Activated CD4-positive, alpha-beta T cell treated with anti-CD3 and anti-CD28 coated beads, Interleukin-2, amount 10 ng/mL, durations not matched to agents 7 days and 5 days (primary cell): ENCODE measurements around the gene NRN1L. TPM values are rescaled to one million over a fixed set of nuclear protein-coding genes. Genes with fewer than 3 reads are reported as not detected.

Source experiments
- CTCF ChIA-PET: fragments of 350-600 bp; sonication (Branson Sonifier 250); formaldehyde crosslinking; loops from one replicate; lab custom pipeline; 2021; ENCODE audit warnings: antibody characterized with exemption; lab: Charles Lee
- POLR2A ChIA-PET: fragments of 350-600 bp; sonication (Branson Sonifier 250); formaldehyde crosslinking; loops from one replicate; lab custom pipeline; 2021; ENCODE audit warnings: antibody characterized with exemption; lab: Charles Lee
- DNase-seq: peaks from one replicate; pipeline ENCODE4 v3.0.0-alpha.2; 2020
- H3K27ac Mint-ChIP-seq: one replicate; pipeline ENCODE4 v1.8.0; 2021; ENCODE audit warnings: mild to moderate bottlenecking, moderate library complexity, mixed read lengths
- H3K27me3 Mint-ChIP-seq: one replicate; pipeline ENCODE4 v1.8.0; 2021; ENCODE audit warnings: mixed read lengths
- H3K36me3 Mint-ChIP-seq: one replicate; pipeline ENCODE4 v1.8.0; 2021; ENCODE audit warnings: low read depth, mixed read lengths
- H3K4me1 Mint-ChIP-seq: one replicate; pipeline ENCODE4 v1.8.0; 2021; ENCODE audit warnings: mixed read lengths
- H3K4me3 Mint-ChIP-seq: one replicate; pipeline ENCODE4 v1.8.0; 2021; ENCODE audit warnings: mild to moderate bottlenecking, moderate library complexity, mixed read lengths
- H3K9me3 Mint-ChIP-seq: one replicate; pipeline ENCODE4 v1.8.0; 2021; ENCODE audit warnings: mixed read lengths
- total RNA-seq, 2 experiments: library from RNA; stranded (reverse); gene quantifications; one replicate each; pipeline ENCODE4 v1.2.3, GENCODE V29; 2021

Gene NRN1L
- total RNA-seq, 2 experiments from 2014 or later, result 1.5 to 2.5 TPM

DNA sequence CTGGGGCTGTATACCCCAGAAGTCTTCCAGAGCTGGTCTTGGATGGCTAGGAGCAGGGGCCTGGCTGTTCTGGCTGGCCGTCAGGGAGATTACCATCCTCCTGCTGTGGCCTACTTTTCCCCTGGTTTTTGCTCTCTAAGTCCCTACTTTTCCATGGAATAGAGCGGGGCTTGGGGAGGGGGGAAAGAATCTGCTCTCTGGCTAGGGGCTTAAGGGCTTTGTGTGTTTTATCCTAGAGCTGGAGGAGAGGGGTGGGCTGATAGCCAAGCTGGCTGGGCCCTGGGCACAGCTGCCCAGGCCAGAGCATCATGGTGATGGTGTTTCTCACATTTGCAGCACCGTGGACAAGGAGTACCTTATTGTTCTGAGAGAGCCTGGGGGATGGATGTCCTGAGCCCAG lies 3.6 kb downstream of the NRN1L start:
- Mint-ChIP-seq H3K27ac (no peak overlapping the region), H3K4me3 (no peak overlapping the region), H3K36me3 (peaks cover 14% of the 10 kb centered on the region), H3K4me1 (peaks cover 8% of the 10 kb centered on the region), H3K27me3 (no peaks in the 10 kb centered on the region), H3K9me3 (no peaks in the 10 kb centered on the region)
- DNase-seq, result no peak
- CTCF ChIA-PET, result interaction anchor here (1.3 to 2.2 kb wide), 2 partner anchors 9 to 367 kb away, joined by 3 to 4 read pairs; no protein-coding TSS in a partner anchor
- POLR2A ChIA-PET, result no interaction called here

DNA sequence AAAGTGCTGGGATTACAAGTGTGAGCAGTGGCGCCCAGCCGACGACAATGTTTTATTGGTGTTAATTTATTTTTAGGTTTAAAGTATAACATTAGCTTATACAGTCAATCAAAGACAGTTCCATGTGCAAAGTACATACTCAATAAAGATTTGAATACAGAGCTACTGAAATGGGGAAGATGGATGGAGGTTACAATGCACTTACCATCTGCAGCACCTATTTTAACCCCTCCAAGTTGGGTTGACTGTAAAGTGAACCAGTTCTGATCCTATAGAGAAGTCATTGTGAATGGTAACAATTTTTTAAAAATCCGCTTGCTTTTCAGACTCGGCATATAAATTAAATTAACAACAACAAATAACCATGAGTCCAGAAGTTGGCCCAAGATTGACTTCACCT lies 7.7 kb downstream of the NRN1L start:
- peak overlapping the region; percentile 87 for H3K27ac Mint-ChIP-seq
- POLR2A ChIA-PET, result interaction anchor here (1.7 kb wide), 1 partner anchor 43 kb away, joined by 6 read pairs; no protein-coding TSS in a partner anchor
- H3K4me3 Mint-ChIP-seq, result peak overlapping the region; percentile 92
- peaks cover 29% of the 10 kb centered on the region for H3K4me1 Mint-ChIP-seq
- CTCF ChIA-PET, result interaction anchor here (0.7 to 3.8 kb wide), 6 partner anchors 9 to 547 kb away, joined by 3 to 24 read pairs (median 6); partner anchors contain the start of genes NRN1L, RANBP10 and TSNAXIP1
- H3K27me3 Mint-ChIP-seq, result no peaks in the 10 kb centered on the region
- DNase-seq, result no peak
- H3K9me3 Mint-ChIP-seq, result no peaks in the 10 kb centered on the region
- no peaks in the 10 kb centered on the region for H3K36me3 Mint-ChIP-seq

DNA sequence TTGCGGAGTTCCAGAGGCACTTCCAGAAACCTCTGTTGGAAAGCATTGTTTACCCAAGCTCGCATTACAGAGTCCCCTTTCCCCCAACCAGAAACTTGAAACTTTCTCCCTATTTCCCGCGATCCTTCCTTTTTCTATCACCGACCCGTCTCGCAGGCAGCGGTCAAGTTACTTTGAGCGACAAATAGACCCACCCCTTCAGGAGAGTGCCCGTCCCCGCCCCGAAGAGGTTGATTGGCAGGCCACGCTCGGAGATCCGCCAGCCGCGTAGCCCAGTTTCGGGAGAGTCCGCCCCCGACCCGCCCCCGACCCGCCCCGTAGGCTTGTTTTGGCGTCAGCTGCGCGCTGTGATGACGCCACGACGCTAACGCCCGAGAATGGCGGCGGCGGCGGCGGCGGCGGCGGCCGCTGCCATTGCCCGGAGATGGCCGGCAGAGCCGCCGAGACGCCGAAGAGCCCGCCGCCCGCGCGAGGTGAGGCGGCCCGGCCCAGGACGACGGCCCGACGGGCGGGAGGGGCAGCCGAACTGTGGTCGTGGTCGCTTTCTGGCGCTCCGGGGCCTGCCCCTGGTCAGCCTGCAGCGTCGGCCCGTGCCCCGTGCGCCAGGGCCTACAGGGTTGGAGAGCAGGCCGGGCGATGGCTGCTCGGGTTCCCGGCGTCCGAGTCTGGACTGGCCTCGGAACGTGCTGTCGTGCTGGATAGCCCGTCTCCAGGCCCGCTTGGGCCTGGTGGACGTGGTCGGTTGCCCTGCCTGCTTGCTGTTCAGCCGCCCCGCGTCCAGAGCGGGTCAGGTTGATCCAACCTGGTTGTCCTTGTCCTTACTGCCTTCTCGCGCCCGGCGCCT lies 8.4 kb downstream of the NRN1L start, which contains the start of gene PSKH1:
Gene PSKH1, plus strand, starts transcription at position 356 of the 844 bp plus-strand sequence. CDS start 15,496 bp downstream, outside the sequence.
- no peaks in the 10 kb centered on the region for H3K9me3 Mint-ChIP-seq
- peaks cover 29% of the 10 kb centered on the region for H3K4me1 Mint-ChIP-seq
- ChIA-PET CTCF (interaction anchor here (0.9 to 3.8 kb wide), 5 partner anchors 10 to 87 kb away, joined by 3 to 24 read pairs (median 10); partner anchors contain the start of genes NRN1L, RANBP10 and TSNAXIP1), POLR2A (interaction anchor here (0.6 to 1.7 kb wide), 3 partner anchors 42 to 184 kb away, joined by 3 to 6 read pairs (median 3); no protein-coding TSS in a partner anchor)
- DNase-seq, result peak; percentile 95
- no peaks in the 10 kb centered on the region for H3K27me3 Mint-ChIP-seq
- peak within 1 kb of the TSS; percentile 99 for H3K27ac Mint-ChIP-seq
- H3K4me3 Mint-ChIP-seq, result peak within 1 kb of the TSS; percentile 92
- no peaks in the 10 kb centered on the region for H3K36me3 Mint-ChIP-seq

DNA sequence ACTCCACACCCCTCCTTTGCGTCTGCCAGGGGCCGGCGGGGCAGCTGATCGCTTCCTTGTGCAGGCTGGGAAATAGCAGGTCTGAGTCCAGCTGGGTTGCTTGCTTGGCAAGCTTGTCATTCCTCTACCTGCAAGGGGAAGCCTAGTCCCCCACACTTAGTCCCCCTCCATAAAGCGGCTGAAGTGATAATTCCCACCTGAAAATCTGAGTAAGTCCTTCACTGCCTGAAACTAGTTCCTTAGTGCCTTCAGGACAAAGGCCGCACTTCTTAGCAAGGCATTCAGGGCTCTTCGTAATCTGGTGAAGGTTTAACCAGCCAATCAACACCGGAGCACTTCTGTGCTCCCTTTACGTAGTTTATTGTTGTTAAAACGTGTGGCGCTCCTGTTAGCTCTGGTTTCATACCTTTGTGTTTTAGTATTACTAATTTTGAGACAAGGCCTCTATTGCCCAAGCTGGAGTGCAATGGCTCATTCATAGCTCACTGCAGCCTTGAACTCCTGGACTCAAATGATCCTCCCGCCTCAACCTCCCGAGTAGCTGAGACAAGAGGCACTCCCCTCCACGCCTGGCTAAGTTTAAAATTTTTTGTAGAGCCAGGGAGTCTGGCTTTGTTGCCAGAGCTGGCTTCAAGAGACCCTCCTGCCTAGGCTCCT lies 9.2 kb downstream of the NRN1L start:
- POLR2A ChIA-PET, result interaction anchor here (0.6 to 0.7 kb wide), 2 partner anchors 29 to 185 kb away, joined by 3 read pairs; no protein-coding TSS in a partner anchor
- no peaks in the 10 kb centered on the region for H3K27me3 Mint-ChIP-seq
- H3K9me3 Mint-ChIP-seq, result no peaks in the 10 kb centered on the region
- peak overlapping the region; percentile 99 for H3K27ac Mint-ChIP-seq
- DNase-seq, result peak; percentile 22
- H3K4me1 Mint-ChIP-seq, result peaks cover 31% of the 10 kb centered on the region
- CTCF ChIA-PET, result interaction anchor here (1.6 to 3.8 kb wide), 4 partner anchors 11 to 41 kb away, joined by 4 to 24 read pairs (median 14); partner anchors contain the start of gene NRN1L
- peak overlapping the region; percentile 92 for H3K4me3 Mint-ChIP-seq
- no peaks in the 10 kb centered on the region for H3K36me3 Mint-ChIP-seq

DNA sequence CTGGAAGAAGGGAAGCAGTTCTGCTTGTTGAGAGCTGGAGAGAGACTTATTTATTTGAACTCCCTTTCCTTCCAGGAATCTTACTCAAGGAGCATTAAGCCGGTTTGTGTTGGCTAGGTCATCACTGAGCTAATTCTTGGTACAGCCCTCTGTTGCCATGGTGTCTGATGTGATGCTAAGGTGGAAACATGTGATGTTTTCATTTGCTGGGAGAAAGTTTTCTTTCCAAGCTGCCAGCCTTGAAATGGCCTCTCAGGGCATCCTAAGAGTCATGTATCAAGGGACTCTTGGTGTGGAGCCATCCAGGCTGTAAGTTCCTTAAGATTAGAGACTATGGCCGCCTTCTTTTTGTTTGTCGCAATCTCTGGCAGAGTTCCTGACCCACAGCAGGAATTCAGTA lies 12.5 kb downstream of the NRN1L start:
- POLR2A ChIA-PET, result no interaction called here
- H3K9me3 Mint-ChIP-seq, result no peaks in the 10 kb centered on the region
- no peaks in the 10 kb centered on the region for H3K27me3 Mint-ChIP-seq
- peaks cover 33% of the 10 kb centered on the region for H3K4me1 Mint-ChIP-seq
- H3K4me3 Mint-ChIP-seq, result no peak overlapping the region
- peaks cover 2% of the 10 kb centered on the region for H3K36me3 Mint-ChIP-seq
- no peak overlapping the region for H3K27ac Mint-ChIP-seq
- CTCF ChIA-PET, result interaction anchor here (0.6 to 1.8 kb wide), 6 partner anchors 13 to 81 kb away, joined by 3 to 6 read pairs (median 3); no protein-coding TSS in a partner anchor
- no peak for DNase-seq

DNA sequence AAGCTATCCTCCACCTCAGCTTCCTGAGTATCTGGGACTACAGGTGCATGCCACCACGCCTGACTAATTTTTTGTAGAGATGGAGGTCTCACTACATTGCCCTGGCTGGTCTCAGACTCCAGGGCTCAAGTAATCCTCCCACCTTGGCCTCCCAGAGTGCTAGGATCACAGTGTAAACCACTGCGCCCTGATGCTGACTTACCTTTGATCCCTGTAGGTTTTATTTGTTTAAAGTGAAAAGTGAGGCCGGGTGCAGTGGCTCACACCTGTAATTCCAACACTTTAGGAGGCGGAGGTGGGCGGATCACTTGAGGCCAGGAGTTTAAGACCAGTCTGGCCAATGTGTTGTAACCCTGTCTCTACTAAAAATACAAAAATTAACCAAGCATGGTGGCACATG lies 17.0 kb downstream of the NRN1L start:
- Mint-ChIP-seq H3K4me1 (peaks cover 12% of the 10 kb centered on the region), H3K27me3 (no peaks in the 10 kb centered on the region), H3K36me3 (peaks cover 2% of the 10 kb centered on the region), H3K4me3 (no peak overlapping the region), H3K9me3 (no peaks in the 10 kb centered on the region), H3K27ac (no peak overlapping the region)
- ChIA-PET POLR2A (no interaction called here), CTCF (no interaction called here)
- no peak for DNase-seq

DNA sequence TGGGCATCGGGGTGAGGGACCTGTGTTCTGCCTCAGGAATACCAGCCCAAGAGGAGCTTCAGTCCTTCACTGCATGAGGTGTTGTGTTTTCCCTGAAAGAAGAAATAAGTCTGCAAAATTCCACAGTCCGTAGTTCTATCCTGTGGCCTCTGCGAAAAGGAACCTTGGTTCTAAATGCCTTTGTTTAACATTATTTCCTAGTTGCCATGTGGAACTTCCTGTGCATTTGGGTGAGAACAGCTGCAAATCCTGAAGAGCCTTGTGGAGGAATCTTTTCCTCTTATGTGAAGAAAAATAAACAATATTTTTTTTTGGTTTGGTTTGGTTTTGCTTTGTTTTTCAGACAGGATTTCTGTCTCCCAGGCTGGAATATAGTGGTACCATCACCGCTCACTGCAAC lies 18.1 kb downstream of the NRN1L start:
- no peaks in the 10 kb centered on the region for H3K9me3 Mint-ChIP-seq
- no peak overlapping the region for H3K4me3 Mint-ChIP-seq
- H3K27ac Mint-ChIP-seq, result peak overlapping the region; percentile 46
- CTCF ChIA-PET, result interaction anchor here (0.9 kb wide), 1 partner anchor 16 kb away, joined by 3 read pairs; no protein-coding TSS in a partner anchor
- no peaks in the 10 kb centered on the region for H3K27me3 Mint-ChIP-seq
- peaks cover 10% of the 10 kb centered on the region for H3K4me1 Mint-ChIP-seq
- POLR2A ChIA-PET, result no interaction called here
- DNase-seq, result no peak
- peaks cover 2% of the 10 kb centered on the region for H3K36me3 Mint-ChIP-seq

DNA sequence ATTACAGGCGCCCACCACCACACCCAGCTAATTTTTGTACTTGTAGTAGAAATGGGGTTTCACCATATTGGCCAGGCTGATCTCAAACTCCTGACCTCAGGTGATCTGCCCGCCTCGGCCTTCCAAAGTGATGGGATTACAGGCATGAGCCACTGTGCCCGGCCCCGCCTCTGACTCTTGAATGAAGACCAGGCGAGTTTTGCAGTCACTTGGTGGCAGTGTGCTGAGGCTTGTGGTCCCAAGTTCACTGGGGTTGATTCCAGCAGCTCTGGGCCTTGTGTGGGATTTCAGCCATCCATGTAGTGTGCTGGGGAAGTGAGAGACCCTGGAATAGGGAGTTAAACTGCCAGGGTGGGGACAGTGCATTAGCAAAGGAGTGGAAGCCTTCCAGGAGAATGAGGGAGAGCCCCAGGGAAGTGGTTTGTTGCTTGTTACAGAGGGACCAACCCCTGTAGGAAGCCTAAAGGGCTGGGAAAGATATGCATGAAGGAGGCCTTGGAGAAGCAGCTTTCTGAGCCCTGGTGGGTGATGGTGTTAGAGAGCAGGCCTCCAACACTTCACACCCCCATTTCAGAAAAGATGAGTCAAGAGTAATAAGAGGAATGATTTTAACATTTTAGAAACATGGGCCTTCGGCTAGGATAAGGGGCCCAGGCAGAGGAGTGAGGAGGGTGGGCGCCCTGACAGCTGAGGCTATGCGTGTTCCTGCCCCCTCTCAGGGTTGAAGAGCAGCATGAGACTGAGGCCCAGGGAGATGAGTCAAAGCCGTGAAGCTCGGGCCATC lies 22.9 kb downstream of the NRN1L start:
- Mint-ChIP-seq H3K9me3 (no peaks in the 10 kb centered on the region), H3K4me1 (peaks cover 21% of the 10 kb centered on the region), H3K4me3 (no peak overlapping the region), H3K27ac (peak overlapping the region; percentile 31), H3K27me3 (no peaks in the 10 kb centered on the region), H3K36me3 (peaks cover 11% of the 10 kb centered on the region)
- POLR2A ChIA-PET, result interaction anchor here (0.6 kb wide), 1 partner anchor 81 kb away, joined by 3 read pairs; no protein-coding TSS in a partner anchor
- CTCF ChIA-PET, result interaction anchor here (1.3 to 1.5 kb wide), 2 partner anchors 91 to 133 kb away, joined by 3 to 5 read pairs (median 3); no protein-coding TSS in a partner anchor
- DNase-seq, result no peak

DNA sequence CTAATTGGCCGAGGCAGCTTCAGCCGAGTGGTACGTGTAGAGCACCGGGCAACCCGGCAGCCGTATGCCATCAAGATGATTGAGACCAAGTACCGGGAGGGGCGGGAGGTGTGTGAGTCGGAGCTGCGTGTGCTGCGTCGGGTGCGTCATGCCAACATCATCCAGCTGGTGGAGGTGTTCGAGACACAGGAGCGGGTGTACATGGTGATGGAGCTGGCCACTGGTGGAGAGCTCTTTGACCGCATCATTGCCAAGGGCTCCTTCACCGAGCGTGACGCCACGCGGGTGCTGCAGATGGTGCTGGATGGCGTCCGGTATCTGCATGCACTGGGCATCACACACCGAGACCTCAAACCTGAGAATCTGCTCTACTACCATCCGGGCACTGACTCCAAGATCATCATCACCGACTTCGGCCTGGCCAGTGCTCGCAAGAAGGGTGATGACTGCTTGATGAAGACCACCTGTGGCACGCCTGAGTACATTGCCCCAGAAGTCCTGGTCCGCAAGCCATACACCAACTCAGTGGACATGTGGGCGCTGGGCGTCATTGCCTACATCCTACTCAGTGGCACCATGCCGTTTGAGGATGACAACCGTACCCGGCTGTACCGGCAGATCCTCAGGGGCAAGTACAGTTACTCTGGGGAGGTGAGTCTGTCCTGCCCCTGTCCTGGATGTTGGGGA lies 24.5 kb downstream of the NRN1L start:
- Mint-ChIP-seq H3K4me1 (peaks cover 21% of the 10 kb centered on the region), H3K27me3 (no peaks in the 10 kb centered on the region), H3K9me3 (no peaks in the 10 kb centered on the region), H3K27ac (no peak overlapping the region), H3K4me3 (no peak overlapping the region), H3K36me3 (peaks cover 12% of the 10 kb centered on the region)
- DNase-seq, result no peak
- ChIA-PET CTCF (interaction anchor here (1.5 to 2.5 kb wide), 2 partner anchors 11 to 93 kb away, joined by 5 to 8 read pairs; no protein-coding TSS in a partner anchor), POLR2A (no interaction called here)

DNA sequence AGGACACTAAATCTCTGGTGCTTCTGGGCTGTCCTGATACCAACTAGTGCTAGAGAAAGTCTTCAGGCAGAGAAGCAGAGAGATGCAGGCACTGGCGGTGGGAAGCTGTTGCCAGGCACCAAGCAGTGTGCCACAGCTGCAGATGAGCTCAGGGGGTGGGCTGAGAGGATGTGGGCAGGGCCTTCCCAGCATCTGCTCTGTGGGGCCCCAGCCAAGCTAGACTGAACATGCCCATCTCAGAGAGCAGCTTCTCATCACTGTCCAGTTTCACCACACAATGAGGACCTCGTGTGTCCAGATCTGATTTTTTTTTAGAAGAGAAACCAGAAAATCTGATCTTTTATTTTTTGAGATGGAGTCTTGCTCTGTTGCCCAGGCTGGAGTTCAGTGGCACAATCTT lies 25.5 kb downstream of the NRN1L start:
- peak overlapping the region; percentile 48 for H3K27ac Mint-ChIP-seq
- H3K9me3 Mint-ChIP-seq, result no peaks in the 10 kb centered on the region
- no peaks in the 10 kb centered on the region for H3K27me3 Mint-ChIP-seq
- peak; percentile 45 for DNase-seq
- peaks cover 12% of the 10 kb centered on the region for H3K36me3 Mint-ChIP-seq
- ChIA-PET CTCF (interaction anchor here (0.8 to 2.6 kb wide), 8 partner anchors 10 to 389 kb away, joined by 3 to 8 read pairs (median 6); no protein-coding TSS in a partner anchor), POLR2A (no interaction called here)
- H3K4me3 Mint-ChIP-seq, result no peak overlapping the region
- H3K4me1 Mint-ChIP-seq, result peaks cover 19% of the 10 kb centered on the region

DNA sequence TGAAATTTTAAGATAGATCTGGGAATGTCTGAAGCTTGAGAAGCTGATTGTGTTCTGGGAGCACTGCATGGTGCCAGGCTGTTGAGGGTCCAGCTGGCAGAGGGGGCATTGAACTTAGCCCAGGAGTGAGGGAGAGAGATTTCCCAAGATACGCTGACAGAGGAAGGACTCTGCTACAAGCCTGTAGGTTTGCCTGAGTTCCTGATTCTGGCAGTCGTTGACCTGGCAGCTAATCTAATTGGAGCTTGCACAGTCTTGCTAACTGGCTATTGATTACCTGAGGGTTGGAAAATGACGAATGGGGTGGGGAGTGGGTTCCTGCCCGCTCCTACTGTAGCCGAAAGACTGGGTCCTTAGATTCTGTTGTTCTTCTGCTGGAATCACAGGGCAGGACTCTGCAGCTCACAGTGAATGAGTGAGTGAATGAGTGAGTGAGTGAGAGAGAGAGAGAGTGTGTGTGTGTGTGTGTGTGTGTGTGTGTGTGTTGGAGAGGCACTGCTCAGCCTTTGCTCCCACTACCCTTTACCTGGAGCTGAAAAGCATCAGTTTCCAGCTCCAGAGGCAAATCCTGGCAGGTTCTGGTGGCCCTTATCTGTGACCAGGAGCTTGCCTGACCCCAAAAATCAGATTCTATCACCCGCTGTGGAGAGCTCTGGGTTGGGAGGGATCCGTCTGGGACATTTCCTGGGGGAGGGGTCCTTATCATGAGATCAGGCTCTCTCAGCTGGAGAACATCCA lies 30.2 kb downstream of the NRN1L start:
- Mint-ChIP-seq H3K36me3 (peaks cover 5% of the 10 kb centered on the region), H3K4me1 (peaks cover 27% of the 10 kb centered on the region), H3K27me3 (no peaks in the 10 kb centered on the region), H3K27ac (no peak overlapping the region), H3K9me3 (no peaks in the 10 kb centered on the region), H3K4me3 (no peak overlapping the region)
- POLR2A ChIA-PET, result no interaction called here
- DNase-seq, result no peak
- CTCF ChIA-PET, result interaction anchor here (0.7 to 3.0 kb wide), 10 partner anchors 14 to 851 kb away, joined by 3 to 16 read pairs (median 4); no protein-coding TSS in a partner anchor
